HG03064 (cell line): ENCODE data around the gene PYGB.
"Not testable (repeated sequence)": the region's sequence is repeated elsewhere in the genome, so short reads cannot be mapped to it uniquely, and the experiment has no call there.

Experiments used
- ATAC-seq: cut with Tn5 transposase; IDR thresholded peaks from one replicate; pipeline ENCODE4 v1.9.1; 2021; ENCODE audit warnings: low read depth; ENCODE audit not compliant: unreplicated experiment

Gene PYGB

DNA sequence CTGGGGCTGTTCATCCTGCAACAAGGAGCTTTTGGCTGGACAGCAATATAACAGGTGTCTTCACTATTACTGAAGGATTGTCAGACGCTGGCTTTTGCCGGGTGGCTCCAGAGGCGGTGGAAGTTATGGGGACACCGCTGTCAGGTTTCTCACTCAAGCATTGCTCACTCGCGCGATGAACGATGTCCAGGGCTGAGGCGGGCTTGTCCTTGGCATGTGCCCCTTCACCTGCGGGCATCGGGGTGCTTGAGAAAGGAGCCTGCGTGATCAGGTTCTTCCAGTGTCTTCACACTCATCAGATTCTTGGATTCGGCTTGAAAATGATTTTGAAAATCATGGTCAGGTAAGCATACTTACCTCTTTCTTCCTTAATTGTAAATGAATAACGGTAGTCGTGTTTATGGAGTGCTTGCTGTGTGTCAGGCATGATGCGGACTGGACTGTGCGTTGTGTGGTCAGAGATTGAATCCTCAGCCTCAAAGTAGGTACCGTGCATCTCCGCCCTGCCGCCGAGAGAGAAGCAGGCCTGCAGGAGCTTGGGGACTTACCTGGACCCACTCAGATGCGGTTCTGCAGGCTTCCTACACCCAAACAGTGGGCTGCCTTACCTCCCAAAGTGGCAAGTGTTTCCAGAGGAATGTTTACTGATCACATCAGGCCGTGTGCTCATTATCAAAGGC, 18.3 kb upstream of the PYGB start:
- ATAC-seq = no peak

- no peak for ATAC-seq
Measured at GRCh38 chr20:25230166-25230831, 17.6 kb upstream of the PYGB start.

DNA sequence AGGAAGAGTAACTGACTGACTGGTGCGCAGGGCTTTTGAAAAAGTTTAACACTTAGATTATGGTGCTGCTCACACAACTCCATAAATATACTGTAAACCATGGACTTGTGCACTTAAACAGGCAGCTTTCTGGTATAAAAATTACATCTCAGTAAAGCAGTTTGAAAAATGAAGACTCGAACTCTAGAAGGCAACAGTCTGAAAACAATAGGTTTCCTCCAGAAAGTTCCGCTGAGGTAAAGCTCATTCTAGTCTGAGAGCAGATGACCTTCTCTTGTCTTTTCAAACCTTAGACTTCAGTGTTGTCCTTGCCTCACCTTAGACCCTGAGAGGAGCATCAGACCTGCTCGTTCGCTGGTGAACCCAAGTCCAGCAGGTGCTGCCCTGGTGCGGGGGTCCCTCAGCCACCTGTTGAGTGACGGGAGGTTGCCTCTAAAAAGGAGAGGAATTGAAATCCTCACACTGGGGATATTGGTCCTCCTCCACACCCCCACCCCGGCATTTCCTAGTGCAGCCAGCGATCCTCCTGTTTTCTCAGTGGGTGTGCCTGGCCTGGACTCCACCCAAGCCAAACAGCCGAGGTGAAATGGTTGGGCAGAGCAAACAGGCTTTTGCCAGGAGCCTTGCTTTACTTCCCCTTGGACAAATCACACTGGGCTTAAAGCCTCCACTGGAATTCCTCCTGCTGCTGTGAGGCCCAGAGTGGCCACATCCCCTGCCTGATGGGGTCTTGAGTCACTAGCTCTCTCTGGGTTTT, 14.7 kb upstream of the PYGB start:
- no peak for ATAC-seq

- not testable (repeated sequence) for ATAC-seq
Measured at GRCh38 chr20:25234009-25234849, 13.7 kb upstream of the PYGB start.

DNA sequence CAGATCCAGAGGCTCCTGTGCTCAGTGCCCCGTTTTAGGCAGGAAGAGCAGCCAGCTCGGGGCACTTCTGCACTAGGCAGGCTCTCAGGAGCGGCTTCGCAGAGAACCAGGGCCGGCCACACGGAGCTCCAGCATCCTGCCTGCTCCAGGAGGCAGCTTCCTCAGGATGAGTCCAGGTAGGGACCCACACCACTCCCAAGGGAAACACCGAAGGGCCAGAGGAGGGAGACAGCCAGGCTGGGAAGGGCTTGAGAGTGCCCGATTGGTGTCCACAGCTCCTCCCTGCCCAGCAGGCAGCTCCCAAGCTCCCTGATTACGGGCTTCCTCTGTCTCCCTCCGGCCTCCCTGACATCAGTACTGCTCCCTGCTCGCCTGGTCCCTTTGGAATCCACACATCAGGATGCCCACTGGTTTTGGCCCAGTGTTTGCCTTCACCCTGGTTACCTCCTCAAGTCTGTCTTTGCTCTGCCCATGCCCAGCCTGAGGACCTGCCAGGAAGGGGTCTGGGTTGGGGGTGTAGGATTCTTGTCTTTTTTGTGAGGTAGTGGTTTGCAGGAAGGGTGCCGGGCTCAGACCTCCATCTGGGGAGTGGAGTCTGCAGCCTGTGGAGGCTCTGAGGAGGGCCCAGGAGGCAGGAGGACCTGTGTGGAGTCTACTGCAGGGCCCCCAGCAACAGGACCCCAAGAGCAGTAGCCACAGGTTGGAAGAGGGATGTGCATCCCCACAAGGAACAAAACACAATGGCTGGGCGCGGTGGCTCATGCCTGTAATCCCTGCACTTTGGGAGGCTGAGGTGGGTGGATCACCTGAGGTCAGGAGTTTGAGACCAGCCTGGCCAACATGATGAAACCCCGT, 11.2 kb upstream of the PYGB start:
- no peak for ATAC-seq

GRCh38 chr20:25237610-25238318, 10.1 kb upstream of the PYGB start:
- ATAC-seq = no peak

DNA sequence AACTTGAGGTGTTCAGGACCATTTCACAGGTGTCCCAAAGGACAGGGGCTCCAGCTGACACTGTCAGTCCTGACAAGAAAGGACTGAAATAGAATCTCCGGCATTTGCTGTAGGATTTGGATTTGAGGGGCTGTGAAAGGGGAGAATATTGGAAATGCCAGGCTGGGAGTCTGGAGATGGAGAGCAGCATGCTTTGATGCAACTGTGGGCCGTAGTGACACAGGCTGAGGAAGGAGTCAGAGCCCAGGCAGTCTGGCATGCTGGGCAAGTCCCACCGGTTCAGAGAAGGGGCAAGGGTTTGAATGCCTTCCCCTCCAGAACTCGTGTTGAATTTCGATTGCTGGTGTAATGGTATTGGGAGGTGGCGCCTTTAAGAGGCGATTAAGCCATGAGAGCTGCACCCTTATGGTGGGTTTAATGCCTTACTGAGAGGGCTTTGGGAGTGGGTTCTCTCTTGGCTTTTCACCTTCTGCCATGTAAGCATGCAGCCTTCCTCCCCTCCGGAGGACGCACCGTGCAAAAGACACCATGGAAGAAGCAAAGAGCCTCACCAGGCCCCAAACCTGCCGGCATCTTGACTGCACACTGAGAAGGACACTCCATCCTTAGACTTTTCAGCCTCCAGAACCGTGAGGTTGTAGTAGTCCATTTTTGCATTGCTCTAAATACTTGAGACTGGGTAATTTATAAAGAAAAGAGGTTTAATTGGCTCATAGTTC, 9.4 kb upstream of the PYGB start:
- no peak for ATAC-seq

DNA sequence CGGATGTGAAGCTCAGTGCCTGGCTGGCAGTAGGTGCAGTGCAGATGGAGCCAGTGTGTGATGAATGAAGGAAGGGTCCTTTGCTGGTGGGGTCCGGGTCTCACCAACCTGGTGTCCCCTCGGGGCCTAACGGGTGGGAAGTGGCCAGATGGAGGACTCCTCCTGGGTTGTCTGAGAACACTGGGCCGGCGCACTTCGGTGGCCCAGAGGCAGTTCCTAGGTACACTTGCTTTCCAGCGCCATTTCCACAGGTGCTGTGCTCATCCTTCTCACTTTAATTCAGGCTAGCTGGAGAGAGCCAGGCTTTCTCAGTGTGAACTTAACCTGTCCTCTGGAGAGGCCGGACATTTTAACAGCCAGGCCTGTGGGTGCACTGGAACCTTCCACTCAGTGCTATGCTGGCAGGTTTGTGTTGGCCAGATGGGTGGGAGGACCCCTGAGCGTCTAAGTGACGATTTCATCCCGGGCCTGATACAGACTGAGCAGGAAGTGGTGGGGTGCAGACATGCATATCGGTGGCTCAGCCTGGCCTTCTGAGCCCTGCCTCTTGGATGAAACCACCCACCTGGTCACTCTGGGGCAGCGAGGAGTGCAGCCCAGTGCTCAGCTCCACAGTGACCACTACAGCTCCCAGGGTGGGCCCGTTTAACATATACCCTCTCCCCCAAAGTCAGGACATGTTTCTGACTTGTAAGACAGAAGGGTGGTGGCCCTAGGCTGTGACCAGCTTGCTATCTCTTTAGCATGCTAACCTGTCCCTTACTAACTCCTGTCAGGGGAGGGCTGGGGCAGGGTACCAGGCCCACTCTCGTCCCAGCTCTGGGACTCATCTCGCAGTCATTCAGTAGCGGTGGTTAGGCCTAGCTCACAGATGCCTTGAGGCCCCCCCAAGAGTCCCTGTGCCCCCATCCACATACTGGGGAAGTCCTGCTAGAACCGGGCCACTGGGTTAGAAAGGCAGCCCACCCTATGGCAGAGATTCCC, 8.2 kb upstream of the PYGB start:
- ATAC-seq = no peak

GRCh38 chr20:25240851-25241658, 6.8 kb upstream of the PYGB start:
- ATAC-seq = not testable (repeated sequence)

- ATAC-seq = not testable (repeated sequence)
Measured at GRCh38 chr20:25241659-25241955, 6.3 kb upstream of the PYGB start.

DNA sequence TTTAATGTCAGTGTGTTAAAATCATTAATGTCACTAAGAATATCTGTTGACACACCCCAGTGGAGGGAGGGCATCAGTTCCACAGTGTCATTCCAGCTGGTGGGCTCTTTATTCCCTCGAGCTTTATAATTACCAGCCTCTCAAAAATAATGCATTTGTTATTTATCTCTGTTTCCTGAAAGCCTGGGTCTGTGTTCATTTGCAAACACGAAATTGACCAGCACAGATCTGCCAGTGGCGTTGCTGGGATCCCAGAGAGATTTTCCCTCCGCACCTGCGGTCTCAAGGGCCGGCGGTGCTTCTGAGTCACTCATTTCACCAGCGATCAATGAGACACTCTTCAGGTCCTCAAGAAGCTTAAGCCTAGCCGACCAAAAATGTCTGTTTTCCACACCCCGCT, 5.7 kb upstream of the PYGB start:
- ATAC-seq = no peak

DNA sequence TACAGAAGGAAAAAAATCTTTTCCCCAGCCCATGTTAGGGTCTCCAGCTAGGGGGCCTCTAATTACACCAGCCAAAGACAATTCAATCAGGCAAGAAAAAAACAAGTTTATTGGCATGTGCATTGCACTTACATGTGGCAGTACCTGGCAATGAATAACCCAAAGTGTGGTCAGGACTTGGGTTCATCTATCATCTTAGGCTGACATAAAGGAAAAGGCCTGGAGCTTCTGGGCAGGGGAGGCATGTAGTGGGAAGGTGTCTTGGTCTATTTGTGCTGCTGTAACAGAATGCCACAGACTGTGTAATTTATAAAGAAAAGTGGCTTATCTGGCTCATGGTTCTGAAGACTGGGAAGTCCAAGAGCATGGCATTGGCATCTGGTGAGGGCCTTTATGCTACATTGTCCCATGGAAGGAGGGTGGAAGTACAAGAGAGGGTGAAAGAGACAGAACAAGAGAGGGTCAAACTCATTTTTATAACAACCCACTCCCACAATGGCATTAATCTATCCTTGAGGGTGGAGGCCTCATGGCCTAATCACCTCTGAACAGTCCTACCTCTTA, 4.4 kb upstream of the PYGB start:
- no peak for ATAC-seq

GRCh38 chr20:25244976-25245375, 2.9 kb upstream of the PYGB start:
- ATAC-seq = no peak

DNA sequence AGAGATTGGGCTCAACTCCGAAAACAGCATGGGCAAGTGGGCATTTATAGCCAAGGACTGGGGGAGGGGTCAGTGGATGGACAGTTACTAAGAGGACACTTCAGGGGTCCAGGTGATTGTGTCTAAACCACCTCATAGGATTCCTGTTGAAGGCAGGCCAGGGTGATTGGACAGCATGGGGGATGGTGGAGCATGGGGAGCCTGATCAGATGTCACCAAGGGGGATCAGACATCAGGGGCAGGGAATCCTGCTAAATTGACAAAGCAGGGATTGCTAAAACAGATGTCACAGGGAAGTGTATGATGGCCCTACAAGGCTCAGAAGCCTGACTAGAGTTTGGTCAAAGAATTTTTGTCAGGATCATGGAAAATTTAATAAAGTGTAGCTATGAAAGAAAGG, 2.4 kb upstream of the PYGB start:
- ATAC-seq = no peak

- no peak for ATAC-seq
Measured at GRCh38 chr20:25246182-25246999, 1.5 kb upstream of the PYGB start.
